GM10266 (cell line): ENCODE measurements around the gene FGD5.

Experiments used
- DNase-seq: peaks from one replicate; pipeline ENCODE4 v3.0.0; 2012; ENCODE audit errors: extremely low spot score
- TF ChIP-seq, protein P1 (sequence below): IDR thresholded peaks from 2 replicates; pipeline ENCODE4 v1.5.1; 2012; ENCODE audit warnings: mild to moderate bottlenecking, low read depth; ENCODE audit not compliant: control insufficient read depth, insufficient read depth; ENCODE audit errors: missing control alignments

Gene FGD5

DNA sequence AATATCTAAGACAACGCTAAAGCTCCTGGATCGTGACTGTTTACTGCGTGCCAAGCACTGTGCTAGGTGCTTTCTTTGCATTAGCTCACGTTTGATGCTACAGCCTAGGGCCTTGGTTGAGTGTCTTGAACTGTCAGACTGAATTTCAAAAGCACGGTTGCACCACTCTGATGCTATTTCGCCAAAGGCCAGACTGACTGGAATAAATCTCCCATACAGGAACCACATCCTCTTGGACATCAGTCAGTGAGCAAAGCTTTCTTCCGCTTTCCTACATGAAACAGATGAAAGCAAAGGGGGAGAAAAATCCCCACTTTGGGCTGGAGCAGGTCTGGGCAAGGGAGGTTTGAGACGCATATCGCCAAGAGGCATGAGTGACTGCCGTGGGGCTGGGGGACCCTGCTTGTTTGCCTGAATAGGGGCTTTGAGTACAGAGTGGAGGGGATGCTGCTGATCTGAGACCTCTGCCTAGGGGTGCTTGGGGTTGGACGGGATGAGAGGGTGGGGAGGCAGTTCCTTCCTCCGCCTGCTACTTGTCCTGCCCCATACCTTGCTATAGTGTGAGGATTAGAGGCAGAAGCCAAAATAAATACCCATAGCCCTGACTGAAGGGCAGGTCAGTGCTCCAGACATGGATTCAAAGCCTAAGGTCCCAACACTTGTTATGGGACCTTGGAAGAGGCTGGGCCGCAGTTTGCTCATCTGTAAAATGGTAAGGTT, 5.3 kb downstream of the FGD5 start:
- no peak for DNase-seq
- TF ChIP-seq, protein P1, sequence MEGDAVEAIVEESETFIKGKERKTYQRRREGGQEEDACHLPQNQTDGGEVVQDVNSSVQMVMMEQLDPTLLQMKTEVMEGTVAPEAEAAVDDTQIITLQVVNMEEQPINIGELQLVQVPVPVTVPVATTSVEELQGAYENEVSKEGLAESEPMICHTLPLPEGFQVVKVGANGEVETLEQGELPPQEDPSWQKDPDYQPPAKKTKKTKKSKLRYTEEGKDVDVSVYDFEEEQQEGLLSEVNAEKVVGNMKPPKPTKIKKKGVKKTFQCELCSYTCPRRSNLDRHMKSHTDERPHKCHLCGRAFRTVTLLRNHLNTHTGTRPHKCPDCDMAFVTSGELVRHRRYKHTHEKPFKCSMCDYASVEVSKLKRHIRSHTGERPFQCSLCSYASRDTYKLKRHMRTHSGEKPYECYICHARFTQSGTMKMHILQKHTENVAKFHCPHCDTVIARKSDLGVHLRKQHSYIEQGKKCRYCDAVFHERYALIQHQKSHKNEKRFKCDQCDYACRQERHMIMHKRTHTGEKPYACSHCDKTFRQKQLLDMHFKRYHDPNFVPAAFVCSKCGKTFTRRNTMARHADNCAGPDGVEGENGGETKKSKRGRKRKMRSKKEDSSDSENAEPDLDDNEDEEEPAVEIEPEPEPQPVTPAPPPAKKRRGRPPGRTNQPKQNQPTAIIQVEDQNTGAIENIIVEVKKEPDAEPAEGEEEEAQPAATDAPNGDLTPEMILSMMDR = no peak

DNA sequence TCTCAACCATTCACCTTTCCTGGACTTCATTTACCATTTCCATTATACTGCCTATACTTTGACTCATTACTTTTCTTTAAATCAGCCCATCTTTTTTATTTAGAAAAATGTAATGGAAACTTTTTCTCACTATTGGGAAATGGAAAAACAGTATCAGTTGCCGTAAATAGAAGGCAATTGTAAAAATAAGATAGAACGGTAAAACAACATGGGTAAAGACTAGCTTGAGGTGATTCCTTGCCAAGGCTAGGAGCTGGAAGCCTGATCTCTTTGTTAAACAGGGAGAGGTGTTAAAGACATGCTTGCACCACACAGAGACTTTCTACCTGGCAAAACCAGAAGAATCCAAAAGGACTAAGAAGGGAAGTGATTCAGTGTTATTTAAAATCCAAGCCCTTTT, 5.9 kb downstream of the FGD5 start:
- TF ChIP-seq, protein P1 = no peak
- DNase-seq = no peak

DNA sequence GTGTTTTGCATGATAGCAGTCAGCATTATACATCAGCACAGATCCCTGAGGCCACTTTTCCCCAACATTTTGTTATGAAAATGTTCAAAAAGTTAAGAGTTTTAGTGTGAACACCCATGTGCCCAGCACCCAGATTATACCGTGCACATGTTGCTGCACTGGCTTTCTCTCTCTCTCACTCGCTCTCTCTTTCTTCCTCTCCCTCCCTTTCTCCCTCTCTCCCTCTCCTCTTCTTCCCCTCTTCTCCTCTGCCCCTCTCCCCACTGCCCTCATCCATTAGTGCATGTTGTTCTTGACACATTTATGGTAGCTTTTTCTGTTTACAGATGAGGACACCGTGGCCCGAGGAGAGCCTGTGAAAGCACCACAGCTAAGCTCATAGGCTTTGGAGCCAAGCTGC, 7.3 kb downstream of the FGD5 start:
- no peak for DNase-seq
- TF ChIP-seq, protein P1 = no peak

DNA sequence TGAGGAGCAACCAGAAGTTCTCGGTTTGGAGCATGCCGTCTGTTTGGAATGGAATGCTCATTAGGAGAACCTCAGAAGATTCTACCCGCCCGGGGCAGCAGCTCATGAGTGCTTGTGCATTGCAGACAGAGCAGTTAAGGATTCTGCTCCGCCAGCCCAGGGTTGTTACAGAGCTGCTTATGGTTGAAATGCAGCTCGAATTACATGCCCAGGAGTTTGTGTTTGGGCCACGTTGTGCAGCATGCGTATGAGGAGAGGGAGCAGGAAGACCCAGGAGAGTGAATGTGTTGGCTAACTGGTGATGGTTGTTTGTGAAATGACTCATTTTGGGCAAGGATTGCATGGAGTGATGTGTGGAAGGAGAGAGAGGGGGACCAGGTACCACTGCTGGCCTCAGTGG, 9.0 kb downstream of the FGD5 start:
- TF ChIP-seq, protein P1 = no peak
- DNase-seq = no peak

DNA sequence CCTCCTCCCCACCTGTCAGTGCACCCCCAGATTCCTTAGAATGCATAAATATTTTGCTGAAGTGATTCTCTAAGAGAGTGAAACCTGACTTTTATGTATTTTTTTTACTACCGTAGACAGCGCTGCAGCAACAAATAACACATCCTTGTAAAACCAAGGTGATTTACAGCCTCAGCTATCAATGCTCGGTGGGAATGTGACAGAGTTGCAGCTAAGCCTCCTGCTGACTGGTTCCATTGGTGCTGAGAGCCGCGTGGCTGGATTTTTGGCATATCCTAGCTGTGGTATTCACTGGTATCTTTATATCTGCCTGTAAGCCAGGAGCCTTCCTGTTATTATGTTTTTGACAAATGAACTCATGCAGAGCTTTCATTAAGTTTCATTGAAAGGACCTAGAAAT, 11.0 kb downstream of the FGD5 start:
- TF ChIP-seq, protein P1 = no peak
- DNase-seq = no peak

DNA sequence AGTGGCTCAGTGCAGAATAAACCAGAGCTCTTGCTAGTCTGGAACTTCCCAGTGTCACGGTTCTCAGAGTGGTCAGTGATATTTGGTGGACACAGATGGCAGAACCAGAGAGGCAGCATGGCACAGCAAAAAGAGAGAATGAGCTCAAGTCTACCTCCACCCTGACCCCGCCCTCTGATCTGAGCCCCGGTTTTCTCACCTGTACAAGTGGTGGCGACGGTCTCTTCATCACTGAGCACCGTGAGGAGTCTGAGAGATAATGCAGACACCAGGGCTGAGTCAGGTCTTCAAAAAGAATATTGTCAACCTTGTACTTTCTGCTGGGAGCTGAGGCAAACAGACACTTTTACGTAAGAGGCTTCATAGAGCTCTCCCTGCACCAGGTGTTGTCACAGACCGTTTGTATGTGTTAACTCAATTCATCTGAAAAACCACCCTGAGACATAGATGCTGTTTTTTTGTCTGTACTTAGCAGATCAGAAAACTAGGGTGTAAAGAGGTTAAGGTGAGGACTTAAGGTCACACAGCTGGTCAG, 13.2 kb downstream of the FGD5 start:
- TF ChIP-seq, protein P1 = no peak

GRCh38 chr3:14832975-14833722, 14.4 kb downstream of the FGD5 start:
- TF ChIP-seq, protein P1 = no peak
- no peak for DNase-seq

More for the DNA sequence above, 13.2 kb downstream of the FGD5 start:
- no peak for DNase-seq
